GM12873 (cell line): ENCODE measurements around the gene GHR.

Experiments
- CTCF ChIP-seq: IDR thresholded peaks from 2 replicates; pipeline ENCODE4 v1.5.1; 2012; ENCODE audit warnings: low read depth, mild to moderate bottlenecking, moderate library complexity, low read length, control low read depth; ENCODE audit not compliant: insufficient read depth; ENCODE audit errors: missing control alignments

GHR gene

GRCh38 chr5:42396111-42396510 lies 27.1 kb upstream of the GHR start:
- no peak for TF ChIP-seq CTCF

GRCh38 chr5:42397267-42397666 lies 26.0 kb upstream of the GHR start:
- no peak for TF ChIP-seq CTCF

GRCh38 chr5:42399702-42400101 lies 23.5 kb upstream of the GHR start:
- TF ChIP-seq CTCF: no peak

- TF ChIP-seq CTCF: no peak
Observed at GRCh38 chr5:42400474-42400873, 22.8 kb upstream of the GHR start.

GRCh38 chr5:42403236-42403635 lies 20.0 kb upstream of the GHR start:
- no peak for TF ChIP-seq CTCF

- no peak for TF ChIP-seq CTCF
Observed at GRCh38 chr5:42404366-42404765, 18.9 kb upstream of the GHR start.

GRCh38 chr5:42419294-42419693 lies 3.9 kb upstream of the GHR start:
- no peak for TF ChIP-seq CTCF
